HCT116 (cell line): ENCODE results near the gene SORL1. TPM values are rescaled to one million over a fixed set of nuclear protein-coding genes. Genes with fewer than 3 reads are reported as not detected.

Source experiments
- ATAC-seq: fragments of 200-7000 bp; cut with Tn5 transposase; 2 replicates; pipeline ENCODE4 v1.9.1; 2020; ENCODE audit warnings: mild to moderate bottlenecking, moderate library complexity
- BruUV-seq: library from RNA; stranded (reverse); fragments of 400-500 nt; replicated peaks from 2 replicates; lab custom pipeline; 2021; lab: Mats Ljungman, UMichigan
- CTCF ChIA-PET: fragments of 300-600 bp; sonication (Branson Sonifier 250); formaldehyde crosslinking; loops from one replicate; lab custom pipeline; 2021; ENCODE audit warnings: antibody characterized with exemption; lab: Charles Lee
- POLR2A ChIA-PET: fragments of 300-600, 350-600 bp; sonication (Branson Sonifier 250); formaldehyde crosslinking; loops from one replicate; lab custom pipeline; 2021; ENCODE audit warnings: antibody characterized with exemption; lab: Charles Lee
- RAD21 ChIA-PET, 2 experiments: fragments of 300-600 bp; sonication (Branson Sonifier 250); formaldehyde crosslinking; loops; one replicate each; lab custom pipeline; 2023; ENCODE audit warnings: low total read pairs in 2 of 2; ENCODE audit not compliant: uncharacterized antibody in 2 of 2, unreplicated experiment in 2 of 2, low non-redundant PET in 1 of 2; lab: Charles Lee
- DNase-seq: peaks from one replicate; pipeline ENCODE4 v3.0.0-alpha.2; 2010; ENCODE audit warnings: low read depth, low spot score
- H2AFZ ChIP-seq: fragments of 200-600 bp; shearing (Covaris generic), sonication (generic); 2 replicates; pipeline ENCODE4 v1.6.1; 2017; ENCODE audit warnings: low read depth, mixed run types, mixed read lengths, antibody characterized with exemption, low read length; ENCODE audit not compliant: poor library complexity, severe bottlenecking
- H3K27ac ChIP-seq: 2 replicates; pipeline ENCODE4 v1.5.1; 2012; ENCODE audit warnings: low read depth, low read length
- H3K27me3 ChIP-seq: fragments of 200-600 bp; sonication (generic); 2 replicates; pipeline ENCODE4 v1.6.1; 2016; ENCODE audit warnings: mixed run types, low read length, mixed read lengths; ENCODE audit not compliant: insufficient read depth
- H3K36me3 ChIP-seq, 2 experiments: fragments of 200-500 bp in 1 of 2; fragments of 200-600 bp in 1 of 2; sonication (Bioruptor generic) in 1 of 2; sonication (generic) in 1 of 2; 2 replicates each; pipeline versions ENCODE4 v1.5.1 to v1.6.1; 2014 to 2016; ENCODE audit warnings: low read length in 2 of 2, inconsistent platforms in 1 of 2, mixed read lengths in 1 of 2, mixed run types in 1 of 2; ENCODE audit not compliant: insufficient read depth in 2 of 2, control insufficient read depth in 1 of 2
- H3K4me1 ChIP-seq, 2 experiments: fragments of 200-600 bp in 1 of 2; sonication (generic) in 1 of 2; 2 replicates each; pipeline versions ENCODE4 v1.5.1 to v1.6.1; 2012 to 2017; ENCODE audit warnings: low read length in 2 of 2, inconsistent platforms in 1 of 2, mild to moderate bottlenecking in 1 of 2, mixed read lengths in 1 of 2, mixed run types in 1 of 2, moderate library complexity in 1 of 2; ENCODE audit not compliant: insufficient read depth in 2 of 2, control insufficient read depth in 1 of 2
- H3K4me2 ChIP-seq: fragments of 200-600 bp; sonication (generic); 2 replicates; pipeline ENCODE4 v1.6.1; 2017; ENCODE audit warnings: mixed run types, low read length, mixed read lengths
- H3K4me3 ChIP-seq, 2 experiments: fragments of 200-600 bp in 1 of 2; sonication (generic) in 1 of 2; replicated peaks in 1 of 2; 2 replicates each; pipeline ENCODE4 v1.5.1; 2011 to 2016; ENCODE audit warnings: low read length in 2 of 2, control low read depth in 1 of 2, low read depth in 1 of 2, mild to moderate bottlenecking in 1 of 2, mixed read lengths in 1 of 2, mixed run types in 1 of 2
- H3K79me2 ChIP-seq: fragments of 200-600 bp; sonication (generic); 2 replicates; pipeline ENCODE4 v1.6.1; 2017; ENCODE audit warnings: mild to moderate bottlenecking, mixed run types, low read length, moderate library complexity, mixed read lengths; ENCODE audit not compliant: insufficient read depth
- H3K9ac ChIP-seq: fragments of 200-600 bp; sonication (generic); 2 replicates; pipeline ENCODE4 v1.6.1; 2016; ENCODE audit warnings: low read length, mixed read lengths
- H3K9me2 ChIP-seq: fragments of 200-600 bp; sonication (generic), shearing (Covaris generic); 2 replicates; pipeline ENCODE4 v1.6.1; 2017; ENCODE audit warnings: mixed run types, mild to moderate bottlenecking, moderate library complexity; ENCODE audit not compliant: insufficient read depth
- H3K9me3 ChIP-seq, 2 experiments: fragments of 200-500 bp in 1 of 2; fragments of 200-600 bp in 1 of 2; sonication (Bioruptor generic) in 1 of 2; sonication (generic) in 1 of 2; 2 replicates each; pipeline ENCODE4 v1.6.1; 2014 to 2017; ENCODE audit warnings: low read length in 2 of 2, mixed read lengths in 2 of 2, inconsistent platforms in 1 of 2, low read depth in 1 of 2, mild to moderate bottlenecking in 1 of 2, mixed run types in 1 of 2, moderate library complexity in 1 of 2; ENCODE audit not compliant: control insufficient read depth in 1 of 2, insufficient read depth in 1 of 2
- H4K20me1 ChIP-seq: fragments of 200-600 bp; sonication (generic), shearing (Covaris generic); 2 replicates; pipeline ENCODE4 v1.6.1; 2017; ENCODE audit warnings: mixed run types, mild to moderate bottlenecking, moderate library complexity; ENCODE audit not compliant: insufficient read depth
- CEBPB ChIP-seq: IDR thresholded peaks from 2 replicates; pipeline ENCODE4 v1.6.1; 2012; ENCODE audit warnings: low read depth
- ELF1 ChIP-seq: IDR thresholded peaks from 2 replicates; pipeline ENCODE4 v1.6.1; 2012; ENCODE audit warnings: low read depth, borderline replicate concordance
- EZH2phosphoT487 ChIP-seq: fragments of 200-600 bp; IDR thresholded peaks from 2 replicates; pipeline ENCODE4 v1.6.1; 2018; ENCODE audit warnings: antibody characterized with exemption, borderline replicate concordance
- FOSL1 ChIP-seq: IDR thresholded peaks from 2 replicates; pipeline ENCODE4 v1.6.1; 2012; ENCODE audit warnings: low read depth
- JUND ChIP-seq: IDR thresholded peaks from 2 replicates; pipeline ENCODE4 v1.6.1; 2012
- POLR2AphosphoS5 ChIP-seq: IDR thresholded peaks from 2 replicates; pipeline ENCODE4 v1.6.1; 2011; ENCODE audit warnings: mild to moderate bottlenecking, low read depth, low read length, moderate library complexity
- SIN3A ChIP-seq: IDR thresholded peaks from 2 replicates; pipeline ENCODE4 v1.6.1; 2012; ENCODE audit warnings: low read depth
- TCF7L2 ChIP-seq: IDR thresholded peaks from 2 replicates; pipeline ENCODE4 v1.7.0; 2011; ENCODE audit warnings: borderline replicate concordance, inconsistent platforms; ENCODE audit not compliant: insufficient read depth, insufficient read length; ENCODE audit errors: extremely low read depth
- YY1 ChIP-seq: IDR thresholded peaks from 2 replicates; pipeline ENCODE4 v1.6.1; 2011; ENCODE audit warnings: low read length, low read depth, moderate library complexity, mild to moderate bottlenecking; ENCODE audit not compliant: insufficient replicate concordance; ENCODE audit errors: extremely low read depth
- ZFX ChIP-seq: fragments of 450-650 bp; IDR thresholded peaks from 2 replicates; pipeline ENCODE4 v1.6.1; 2017
- intact Hi-C: fragments of 100-400 bp; cut with micrococcal nuclease; formaldehyde crosslinking; loops from 2 replicates; pipeline ENCODE4 v1.10.0; 2022
- total RNA-seq: library from RNA; stranded (reverse); gene quantifications from one replicate; pipeline ENCODE4 v1.2.1, GENCODE V29; 2021; ENCODE audit not compliant: unreplicated experiment
- TF ChIP-seq, protein P1 (sequence below): IDR thresholded peaks from 2 replicates; pipeline ENCODE4 v1.6.1; 2012
- TF ChIP-seq, protein P2 (sequence below): IDR thresholded peaks from 2 replicates; pipeline ENCODE4 v1.6.1; 2011; ENCODE audit warnings: mild to moderate bottlenecking, low read length, moderate library complexity; ENCODE audit not compliant: insufficient replicate concordance; ENCODE audit errors: extremely low read depth
- TF ChIP-seq, protein P3 (sequence below): IDR thresholded peaks from 2 replicates; pipeline ENCODE4 v1.6.1; 2012
- TF ChIP-seq, protein P4 (sequence below): IDR thresholded peaks from 2 replicates; pipeline ENCODE4 v1.6.1; 2012; ENCODE audit warnings: low read depth

SORL1 gene
- total RNA-seq, 1 experiment from 2014 or later, result 17.4 TPM

DNA sequence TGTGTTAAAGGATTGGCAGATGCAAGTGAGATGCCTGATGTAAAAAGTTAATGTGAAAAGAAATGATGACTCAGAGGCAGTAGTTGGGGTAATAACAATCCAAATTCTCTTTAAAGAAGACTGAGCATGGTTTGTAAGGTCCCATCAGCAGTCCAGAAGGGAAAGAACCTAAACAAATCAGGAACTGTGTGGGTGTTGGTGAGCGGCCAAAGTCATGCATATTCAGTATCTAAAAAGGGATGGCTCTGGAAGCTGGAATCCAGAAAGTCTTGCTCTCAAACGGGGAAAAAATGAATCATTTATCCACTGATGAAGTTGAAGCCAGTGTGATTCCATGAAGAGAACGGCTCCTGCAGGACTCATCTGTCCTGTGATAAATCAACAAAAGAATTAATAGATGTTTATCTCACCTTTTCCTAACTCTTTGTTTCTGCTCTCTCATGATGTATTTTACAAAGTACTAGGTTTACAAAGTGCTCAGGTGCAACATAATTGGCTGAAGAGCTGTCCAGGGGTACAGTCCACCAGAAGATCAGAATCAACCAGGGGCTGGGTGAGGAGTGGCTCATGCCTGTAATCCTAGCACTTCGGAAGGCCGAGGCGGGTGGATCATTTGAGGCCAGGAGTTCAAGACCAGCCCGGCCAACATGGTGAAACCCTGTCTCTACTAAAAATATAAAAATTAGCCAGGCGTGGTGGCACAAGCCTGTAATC lies 21.1 kb downstream of the SORL1 start:
- DNase-seq, result no peak
- H3K36me3 ChIP-seq, result no peaks in the 10 kb centered on the region
- POLR2A ChIA-PET, result no interaction called here
- ATAC-seq, result no peak
- no peak overlapping the region for H3K9ac ChIP-seq
- no peaks in the 10 kb centered on the region for H3K79me2 ChIP-seq
- CTCF ChIA-PET, result no interaction called here
- H3K27me3 ChIP-seq, result no peaks in the 10 kb centered on the region
- no peak overlapping the region for H3K4me3 ChIP-seq
- no peaks in the 10 kb centered on the region for H3K9me3 ChIP-seq
- intact Hi-C loops, result no loop called here
- H4K20me1 ChIP-seq, result no peaks in the 10 kb centered on the region
- H2AFZ ChIP-seq, result no peak overlapping the region
- RAD21 ChIA-PET, result no interaction called here
- H3K4me1 ChIP-seq, result peaks cover 9 to 15% of the 10 kb centered on the region in 2 experiments
- BruUV-seq, result no TSS peak
- no peaks in the 10 kb centered on the region for H3K9me2 ChIP-seq
- no peak for TF ChIP-seq ELF1
- TF ChIP-seq JUND, result no peak
- TF ChIP-seq YY1, result no peak
- no peak for TF ChIP-seq ZFX
- TF ChIP-seq TCF7L2, result no peak
- no peak for TF ChIP-seq POLR2AphosphoS5
- TF ChIP-seq, protein P1, sequence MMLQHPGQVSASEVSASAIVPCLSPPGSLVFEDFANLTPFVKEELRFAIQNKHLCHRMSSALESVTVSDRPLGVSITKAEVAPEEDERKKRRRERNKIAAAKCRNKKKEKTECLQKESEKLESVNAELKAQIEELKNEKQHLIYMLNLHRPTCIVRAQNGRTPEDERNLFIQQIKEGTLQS, result no peak
- TF ChIP-seq FOSL1, result no peak
- no peak for TF ChIP-seq CEBPB
- no peak overlapping the region for H3K27ac ChIP-seq
- H3K4me2 ChIP-seq, result no peak overlapping the region

DNA sequence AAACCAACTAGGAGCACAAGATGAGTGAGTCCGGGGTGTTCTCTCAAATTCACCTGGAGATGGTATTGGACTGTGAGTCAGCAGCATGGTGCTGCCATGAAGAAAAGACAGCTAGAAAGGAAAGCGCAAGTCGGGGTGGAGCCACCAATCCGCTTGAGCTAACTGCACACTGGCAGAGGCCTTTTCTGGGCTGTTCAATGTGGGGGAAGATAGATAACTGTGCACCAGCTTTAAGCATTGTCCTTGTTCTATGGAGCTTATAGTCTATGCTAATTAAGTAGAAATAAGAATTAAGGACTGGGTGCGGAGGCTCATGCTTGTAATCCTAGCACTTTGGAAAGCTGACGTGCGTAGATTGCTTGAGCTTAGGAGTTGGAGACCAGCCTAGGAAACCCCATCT lies 22.6 kb downstream of the SORL1 start:
- no peak overlapping the region for H3K4me3 ChIP-seq
- no peaks in the 10 kb centered on the region for H3K79me2 ChIP-seq
- ChIA-PET POLR2A (no interaction called here), CTCF (no interaction called here), RAD21 (no interaction called here)
- H3K9me3 ChIP-seq, result no peaks in the 10 kb centered on the region
- H3K9ac ChIP-seq, result no peak overlapping the region
- H3K36me3 ChIP-seq, result no peaks in the 10 kb centered on the region
- intact Hi-C loops, result no loop called here
- H2AFZ ChIP-seq, result no peak overlapping the region
- no peaks in the 10 kb centered on the region for H3K9me2 ChIP-seq
- H3K4me2 ChIP-seq, result no peak overlapping the region
- H3K27ac ChIP-seq, result no peak overlapping the region
- BruUV-seq, result no TSS peak
- ATAC-seq (no peak), DNase-seq (no peak)
- peaks cover 10 to 17% of the 10 kb centered on the region in 2 experiments for H3K4me1 ChIP-seq
- H4K20me1 ChIP-seq, result no peaks in the 10 kb centered on the region
- H3K27me3 ChIP-seq, result no peaks in the 10 kb centered on the region
- TF ChIP-seq, protein P2, sequence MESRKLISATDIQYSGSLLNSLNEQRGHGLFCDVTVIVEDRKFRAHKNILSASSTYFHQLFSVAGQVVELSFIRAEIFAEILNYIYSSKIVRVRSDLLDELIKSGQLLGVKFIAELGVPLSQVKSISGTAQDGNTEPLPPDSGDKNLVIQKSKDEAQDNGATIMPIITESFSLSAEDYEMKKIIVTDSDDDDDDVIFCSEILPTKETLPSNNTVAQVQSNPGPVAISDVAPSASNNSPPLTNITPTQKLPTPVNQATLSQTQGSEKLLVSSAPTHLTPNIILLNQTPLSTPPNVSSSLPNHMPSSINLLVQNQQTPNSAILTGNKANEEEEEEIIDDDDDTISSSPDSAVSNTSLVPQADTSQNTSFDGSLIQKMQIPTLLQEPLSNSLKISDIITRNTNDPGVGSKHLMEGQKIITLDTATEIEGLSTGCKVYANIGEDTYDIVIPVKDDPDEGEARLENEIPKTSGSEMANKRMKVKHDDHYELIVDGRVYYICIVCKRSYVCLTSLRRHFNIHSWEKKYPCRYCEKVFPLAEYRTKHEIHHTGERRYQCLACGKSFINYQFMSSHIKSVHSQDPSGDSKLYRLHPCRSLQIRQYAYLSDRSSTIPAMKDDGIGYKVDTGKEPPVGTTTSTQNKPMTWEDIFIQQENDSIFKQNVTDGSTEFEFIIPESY, result no peak
- TF ChIP-seq, protein P3, sequence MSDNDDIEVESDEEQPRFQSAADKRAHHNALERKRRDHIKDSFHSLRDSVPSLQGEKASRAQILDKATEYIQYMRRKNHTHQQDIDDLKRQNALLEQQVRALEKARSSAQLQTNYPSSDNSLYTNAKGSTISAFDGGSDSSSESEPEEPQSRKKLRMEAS, result no peak
- no peak for TF ChIP-seq TCF7L2
- TF ChIP-seq, protein P4, sequence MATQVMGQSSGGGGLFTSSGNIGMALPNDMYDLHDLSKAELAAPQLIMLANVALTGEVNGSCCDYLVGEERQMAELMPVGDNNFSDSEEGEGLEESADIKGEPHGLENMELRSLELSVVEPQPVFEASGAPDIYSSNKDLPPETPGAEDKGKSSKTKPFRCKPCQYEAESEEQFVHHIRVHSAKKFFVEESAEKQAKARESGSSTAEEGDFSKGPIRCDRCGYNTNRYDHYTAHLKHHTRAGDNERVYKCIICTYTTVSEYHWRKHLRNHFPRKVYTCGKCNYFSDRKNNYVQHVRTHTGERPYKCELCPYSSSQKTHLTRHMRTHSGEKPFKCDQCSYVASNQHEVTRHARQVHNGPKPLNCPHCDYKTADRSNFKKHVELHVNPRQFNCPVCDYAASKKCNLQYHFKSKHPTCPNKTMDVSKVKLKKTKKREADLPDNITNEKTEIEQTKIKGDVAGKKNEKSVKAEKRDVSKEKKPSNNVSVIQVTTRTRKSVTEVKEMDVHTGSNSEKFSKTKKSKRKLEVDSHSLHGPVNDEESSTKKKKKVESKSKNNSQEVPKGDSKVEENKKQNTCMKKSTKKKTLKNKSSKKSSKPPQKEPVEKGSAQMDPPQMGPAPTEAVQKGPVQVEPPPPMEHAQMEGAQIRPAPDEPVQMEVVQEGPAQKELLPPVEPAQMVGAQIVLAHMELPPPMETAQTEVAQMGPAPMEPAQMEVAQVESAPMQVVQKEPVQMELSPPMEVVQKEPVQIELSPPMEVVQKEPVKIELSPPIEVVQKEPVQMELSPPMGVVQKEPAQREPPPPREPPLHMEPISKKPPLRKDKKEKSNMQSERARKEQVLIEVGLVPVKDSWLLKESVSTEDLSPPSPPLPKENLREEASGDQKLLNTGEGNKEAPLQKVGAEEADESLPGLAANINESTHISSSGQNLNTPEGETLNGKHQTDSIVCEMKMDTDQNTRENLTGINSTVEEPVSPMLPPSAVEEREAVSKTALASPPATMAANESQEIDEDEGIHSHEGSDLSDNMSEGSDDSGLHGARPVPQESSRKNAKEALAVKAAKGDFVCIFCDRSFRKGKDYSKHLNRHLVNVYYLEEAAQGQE, result no peak
- no peak for TF ChIP-seq EZH2phosphoT487
- TF ChIP-seq ELF1, result no peak
- no peak for TF ChIP-seq SIN3A
